Hepatocyte (in vitro differentiated cells): ENCODE data around the gene MBD5.

ENCODE experiments used
- CTCF ChIP-seq: fragments of 200-600 bp; sonication (generic); IDR thresholded peaks from 2 replicates; pipeline ENCODE4 v1.5.1; 2016; ENCODE audit warnings: antibody characterized with exemption, mild to moderate bottlenecking; ENCODE audit not compliant: poor library complexity
- EZH2 ChIP-seq: fragments of 200-600 bp; sonication (generic); IDR thresholded peaks from 2 replicates; pipeline ENCODE4 v1.6.1; 2016; ENCODE audit warnings: antibody characterized with exemption, mild to moderate bottlenecking, borderline replicate concordance
- EZH2phosphoT487 ChIP-seq: fragments of 200-600 bp; sonication (generic); IDR thresholded peaks from one replicate; pipeline ENCODE4 v1.6.1; 2018; ENCODE audit warnings: antibody characterized with exemption, mild to moderate bottlenecking, low read depth, moderate library complexity; ENCODE audit not compliant: unreplicated experiment, severe bottlenecking

- TF ChIP-seq CTCF (no peak), EZH2 (no peak), EZH2phosphoT487 (no peak)
Observed at GRCh38 chr2:148515120-148515519, 494.2 kb downstream of the MBD5 start.
